Muscle of arm (tissue), 12 donors: Measurements from ENCODE around the gene SPDYE16. TPM values are rescaled to one million over a fixed set of nuclear protein-coding genes. Genes with fewer than 3 reads are reported as not detected.
"Not testable (repeated sequence)": the region's sequence is repeated elsewhere in the genome, so short reads cannot be mapped to it uniquely, and the experiment has no call there.

Experiments
- DNase-seq: peaks from one replicate; pipeline ENCODE4 v3.0.0-alpha.2; 2013
- polyA plus RNA-seq, 12 donors: library from polyadenylated mRNA; unstranded; fragments of 120-200 nt; gene quantifications; one replicate each; pipeline ENCODE4 v1.2.1, GENCODE V29; 2013; ENCODE audit not compliant: insufficient read length in 12 of 12

SPDYE16 gene
- polyA plus RNA-seq, 12 donors: 0.99 to 7.3 (median 2.3) TPM; not detected in 2

- DNase-seq: peak; percentile 3
Observed at GRCh38 chr7:76549855-76550248, 6.8 kb upstream of the SPDYE16 start.

- DNase-seq: peak; percentile 87
Observed at GRCh38 chr7:76549025-76549854, 6.1 kb upstream of the SPDYE16 start.

- not testable (repeated sequence) for DNase-seq
Observed at GRCh38 chr7:76531643-76532042, 11.5 kb downstream of the SPDYE16 start.

- not testable (repeated sequence) for DNase-seq
Observed at GRCh38 chr7:76526183-76526582, 16.9 kb downstream of the SPDYE16 start.

GRCh38 chr7:76516932-76517331 lies 26.2 kb downstream of the SPDYE16 start:
- not testable (repeated sequence) for DNase-seq

GRCh38 chr7:76515999-76516443 lies 27.1 kb downstream of the SPDYE16 start:
- peak; percentile 64 for DNase-seq

- DNase-seq: no peak
Observed at GRCh38 chr7:76514926-76515771, 27.9 kb downstream of the SPDYE16 start.

- DNase-seq: no peak
Observed at GRCh38 chr7:76513817-76514799, 29.0 kb downstream of the SPDYE16 start.

GRCh38 chr7:76512941-76513816 lies 29.9 kb downstream of the SPDYE16 start:
- DNase-seq: no peak

GRCh38 chr7:76511911-76512885 lies 30.9 kb downstream of the SPDYE16 start:
- DNase-seq: not testable (repeated sequence)

GRCh38 chr7:76511200-76511910 lies 31.7 kb downstream of the SPDYE16 start:
- DNase-seq: not testable (repeated sequence)

- no peak for DNase-seq
Observed at GRCh38 chr7:76509931-76510877, 32.9 kb downstream of the SPDYE16 start, which contains the start of gene UPK3B. Gene UPK3B (plus strand): TSS chr7:76510552. CDS start chr7:76510653, 101 bp downstream.

GRCh38 chr7:76507723-76508406 lies 35.2 kb downstream of the SPDYE16 start:
- no peak for DNase-seq

GRCh38 chr7:76506643-76507042 lies 36.5 kb downstream of the SPDYE16 start:
- not testable (repeated sequence) for DNase-seq

GRCh38 chr7:76506081-76506440 lies 37.0 kb downstream of the SPDYE16 start:
- no peak for DNase-seq
